HG03039 (cell line): ENCODE measurements around the gene RFC4.
"Not testable (repeated sequence)": the region's sequence is repeated elsewhere in the genome, so short reads cannot be mapped to it uniquely, and the experiment has no call there.

Experiments used
- ATAC-seq: cut with Tn5 transposase; IDR thresholded peaks from one replicate; pipeline ENCODE4 v1.9.1; 2021; ENCODE audit warnings: mild to moderate bottlenecking, moderate library complexity; ENCODE audit not compliant: unreplicated experiment

Gene RFC4

DNA sequence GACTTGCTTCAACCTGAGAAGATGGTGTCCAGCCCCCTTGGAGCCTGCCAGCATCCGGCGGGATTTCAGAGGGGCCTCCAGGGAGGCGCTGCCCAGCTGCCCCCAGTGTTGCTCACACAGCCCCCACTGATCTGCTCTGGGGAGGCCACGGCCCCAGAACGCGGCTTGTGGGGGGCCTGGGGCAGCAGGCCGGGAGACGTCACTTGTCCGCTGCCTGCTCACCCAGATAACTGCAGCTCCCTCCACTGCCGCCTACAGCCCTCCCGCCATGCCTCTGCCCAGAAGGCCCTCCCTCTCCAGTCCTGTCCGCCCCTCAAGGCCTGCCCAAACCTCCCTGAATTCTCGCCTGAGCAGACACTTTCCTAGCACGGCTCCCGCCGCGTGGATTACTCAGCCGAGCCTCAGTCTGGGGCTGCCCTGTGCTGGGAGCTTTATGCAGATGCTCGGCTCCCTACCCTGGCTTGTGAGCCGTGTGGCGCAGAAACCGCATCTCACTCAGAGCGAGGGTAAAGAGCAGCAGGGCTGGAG is 19.1 kb upstream of the RFC4 start:
- ATAC-seq, result no peak

DNA sequence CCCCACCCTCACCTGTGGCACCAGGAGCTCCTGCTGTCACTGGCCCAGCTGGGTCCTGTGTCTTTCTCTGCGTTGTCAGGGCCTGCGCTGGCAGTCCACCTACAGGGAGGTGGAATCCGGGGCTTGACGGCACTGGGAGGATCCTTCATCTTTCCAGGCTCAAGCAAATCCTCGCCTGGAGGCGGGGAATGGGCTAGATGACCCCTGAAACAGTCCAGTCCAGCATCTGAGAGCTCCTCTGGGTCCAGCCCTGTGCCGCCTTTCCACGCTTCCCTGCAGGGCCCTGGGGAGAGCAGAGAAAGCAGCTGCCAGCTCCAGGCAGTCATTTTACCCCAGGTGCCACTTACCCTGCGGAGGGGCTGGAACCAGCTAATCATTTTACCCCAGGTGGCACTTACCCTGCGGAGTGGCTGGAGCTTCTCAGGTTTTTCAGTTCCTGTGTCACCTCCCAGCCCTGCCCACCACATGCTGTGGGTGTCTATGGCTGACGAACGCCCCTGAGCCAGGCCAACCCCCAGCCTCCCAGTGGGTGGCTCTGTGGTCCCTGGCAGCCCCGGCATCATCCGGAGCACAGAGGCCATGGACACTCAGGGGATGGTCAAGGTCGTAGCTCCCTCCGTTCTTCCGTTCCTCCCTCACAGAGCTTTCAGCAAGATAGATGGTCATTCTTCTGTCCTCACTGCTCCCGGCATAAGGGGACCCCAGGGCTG is 18.3 kb upstream of the RFC4 start:
- ATAC-seq, result no peak

DNA sequence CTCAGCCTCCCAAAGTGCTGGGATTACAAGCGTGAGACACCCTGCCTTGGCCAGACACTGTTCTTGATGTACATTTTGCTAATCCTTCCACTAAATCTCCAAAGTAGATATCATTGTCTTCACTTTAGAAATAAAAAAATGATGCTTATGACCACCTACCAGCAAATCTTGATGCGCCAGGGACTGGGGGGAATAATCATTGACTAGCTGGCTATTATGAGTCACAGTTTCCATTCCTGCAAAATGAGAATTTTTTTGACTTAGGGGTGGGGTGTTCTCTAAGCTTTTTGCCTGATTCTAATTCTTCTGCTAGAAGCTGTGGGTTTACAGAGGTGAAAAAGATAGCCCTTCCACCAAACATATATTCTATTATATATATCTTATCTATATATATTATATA is 17.1 kb upstream of the RFC4 start:
- ATAC-seq, result no peak

DNA sequence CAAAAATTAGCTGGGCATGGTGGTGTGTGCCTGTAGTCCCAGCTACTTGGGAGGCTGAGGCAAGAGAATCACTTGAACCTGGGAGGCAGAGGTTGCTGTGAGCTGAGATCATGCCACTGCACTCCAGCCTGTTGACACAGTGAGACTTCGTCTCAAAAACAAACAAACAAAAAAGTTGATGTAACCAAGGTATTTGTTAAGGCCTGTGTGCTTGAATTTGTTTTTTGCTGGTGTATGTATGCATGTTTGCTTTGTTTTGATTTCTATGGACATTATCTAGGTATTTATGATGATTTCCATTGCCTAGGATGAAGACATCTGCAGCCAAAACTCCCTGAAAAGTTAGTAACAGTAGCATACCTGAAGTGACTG is 16.1 kb upstream of the RFC4 start:
- not testable (repeated sequence) for ATAC-seq

DNA sequence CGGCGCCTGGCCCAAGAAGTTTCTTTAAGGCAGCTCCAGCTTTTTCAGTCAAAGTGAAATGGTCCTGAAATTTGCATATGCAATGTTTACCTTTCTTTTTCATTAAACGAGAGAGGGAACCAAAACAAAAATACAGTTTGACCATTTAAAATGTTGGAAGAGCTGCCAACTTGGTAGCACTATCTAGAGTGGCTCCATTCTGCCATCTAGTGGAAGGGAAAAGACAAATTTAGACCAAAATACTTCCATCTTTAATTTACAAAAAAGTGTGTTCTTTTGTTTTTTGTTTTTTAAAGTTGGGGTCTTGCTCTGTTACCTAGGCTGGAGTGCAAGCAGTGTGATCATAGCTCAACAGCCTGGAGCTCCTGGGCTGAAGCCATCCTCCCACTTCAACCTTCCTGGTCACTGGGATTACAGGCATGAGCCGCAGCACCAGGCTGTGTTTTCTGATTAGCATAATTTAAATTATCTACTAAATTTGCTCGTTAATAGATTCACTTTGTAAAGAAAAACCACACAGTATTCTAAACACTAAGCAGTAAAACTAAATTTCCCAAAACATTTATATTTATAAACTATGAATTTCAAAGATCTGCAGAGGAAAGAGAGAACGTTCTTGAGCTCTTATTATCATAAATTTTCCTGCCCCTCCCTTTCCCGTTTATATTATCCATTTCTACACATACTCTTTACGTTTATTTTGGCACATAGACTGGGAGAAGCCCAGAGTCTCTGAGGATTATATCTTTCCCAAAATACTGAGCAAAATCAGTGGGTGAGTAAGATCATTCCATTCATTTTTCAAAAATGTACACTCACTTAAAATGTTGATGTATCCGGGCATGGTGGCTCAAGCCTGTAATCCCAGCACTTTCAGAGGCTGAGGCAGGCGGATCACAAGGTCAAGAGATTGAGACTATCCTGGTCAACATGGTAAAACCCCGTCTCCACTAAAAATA is 15.4 kb upstream of the RFC4 start:
- no peak for ATAC-seq

DNA sequence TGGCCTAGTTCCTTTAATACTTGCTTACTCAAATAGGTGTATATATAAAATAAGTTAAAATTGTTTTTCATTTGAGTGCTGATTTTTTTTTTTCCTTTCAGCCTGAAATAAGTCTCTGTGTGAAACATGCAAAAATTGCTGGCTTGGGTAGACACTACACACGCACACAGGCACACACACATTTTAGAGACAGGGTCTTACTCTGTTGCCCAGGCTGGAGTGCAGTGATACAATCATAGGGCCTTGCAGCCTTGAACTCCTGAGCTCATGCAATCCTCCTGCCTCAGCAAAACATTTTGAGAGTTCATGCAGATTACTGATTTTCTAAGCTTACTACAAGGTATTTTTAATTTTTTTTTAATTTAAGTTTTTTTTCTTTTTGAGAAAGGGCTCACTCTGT is 12.7 kb upstream of the RFC4 start:
- ATAC-seq, result no peak

DNA sequence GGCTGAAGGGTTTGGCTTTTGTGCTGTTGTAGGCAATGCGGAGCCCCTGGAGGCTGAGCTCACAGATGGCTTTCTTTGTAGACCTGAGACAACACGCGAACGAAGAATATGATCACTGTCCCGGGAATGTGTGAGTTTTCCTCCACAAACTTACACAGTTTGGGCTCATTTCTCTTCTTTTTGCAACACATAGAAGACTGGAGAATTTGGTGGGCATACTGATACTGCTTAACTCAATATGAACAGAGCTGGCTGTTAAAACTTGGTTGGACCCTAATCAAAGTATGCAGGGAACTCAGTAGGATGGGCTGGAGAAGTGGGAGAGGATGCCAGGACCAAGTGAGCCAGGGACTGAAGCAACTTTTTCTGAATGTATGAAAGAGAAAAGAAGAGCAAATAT is 12.2 kb upstream of the RFC4 start:
- no peak for ATAC-seq

DNA sequence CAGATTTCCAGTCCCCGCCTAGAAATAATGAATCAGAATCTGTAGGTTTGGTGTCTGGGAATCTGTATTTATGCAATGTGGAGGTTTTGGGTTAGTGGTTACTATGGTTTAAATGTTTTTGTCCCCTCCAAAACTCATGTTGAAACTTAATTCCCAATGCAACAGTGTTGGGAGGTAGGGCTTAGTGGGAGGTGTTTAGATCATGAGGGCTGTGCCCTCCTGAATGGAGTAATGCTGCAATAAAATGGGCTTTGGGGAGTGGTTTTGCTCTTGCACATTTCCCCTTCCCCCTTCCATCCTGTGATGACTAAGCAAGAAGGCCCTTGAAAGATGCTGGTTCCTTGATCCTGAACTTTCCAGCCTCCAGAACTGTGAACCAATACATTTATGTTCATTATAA is 9.2 kb upstream of the RFC4 start:
- ATAC-seq, result no peak

DNA sequence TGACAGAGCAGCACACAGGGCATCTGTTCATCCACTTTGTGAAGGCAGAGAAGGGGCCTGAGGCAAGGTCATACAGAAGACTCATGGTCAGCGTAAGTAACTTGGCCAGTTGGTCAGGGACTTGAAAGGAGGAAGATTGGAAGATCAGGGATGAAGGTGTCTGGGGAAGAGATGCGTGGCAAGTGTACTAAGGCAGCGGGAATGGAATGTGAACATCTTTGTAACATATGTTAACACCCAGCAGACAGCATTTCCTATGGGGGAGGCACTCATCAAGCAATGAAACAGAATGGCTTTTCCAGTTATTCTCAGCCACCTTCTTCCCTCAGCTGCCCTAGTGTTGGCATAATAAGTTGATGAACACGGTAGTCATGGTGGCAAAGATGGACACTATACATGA is 7.8 kb upstream of the RFC4 start:
- ATAC-seq, result no peak

DNA sequence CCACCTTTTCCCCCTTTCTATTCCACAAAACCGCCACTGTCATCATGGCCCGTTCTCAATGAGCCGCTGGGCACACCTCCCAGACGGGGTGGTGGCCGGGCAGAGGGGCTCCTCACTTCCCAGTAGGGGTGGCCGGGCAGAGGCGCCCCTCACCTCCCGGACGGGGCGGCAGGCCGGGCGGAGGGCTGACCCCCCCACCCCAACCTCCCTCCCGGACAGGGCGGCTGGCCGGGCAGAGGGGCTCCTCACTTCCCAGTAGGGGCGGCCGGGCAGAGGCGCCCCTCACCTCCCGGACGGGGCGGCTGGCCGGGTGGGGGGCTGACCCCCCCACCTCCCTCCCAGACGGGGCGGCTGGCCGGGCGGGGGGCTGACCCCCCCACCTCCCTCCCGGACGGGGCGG is 5.0 kb upstream of the RFC4 start:
- ATAC-seq, result not testable (repeated sequence)

DNA sequence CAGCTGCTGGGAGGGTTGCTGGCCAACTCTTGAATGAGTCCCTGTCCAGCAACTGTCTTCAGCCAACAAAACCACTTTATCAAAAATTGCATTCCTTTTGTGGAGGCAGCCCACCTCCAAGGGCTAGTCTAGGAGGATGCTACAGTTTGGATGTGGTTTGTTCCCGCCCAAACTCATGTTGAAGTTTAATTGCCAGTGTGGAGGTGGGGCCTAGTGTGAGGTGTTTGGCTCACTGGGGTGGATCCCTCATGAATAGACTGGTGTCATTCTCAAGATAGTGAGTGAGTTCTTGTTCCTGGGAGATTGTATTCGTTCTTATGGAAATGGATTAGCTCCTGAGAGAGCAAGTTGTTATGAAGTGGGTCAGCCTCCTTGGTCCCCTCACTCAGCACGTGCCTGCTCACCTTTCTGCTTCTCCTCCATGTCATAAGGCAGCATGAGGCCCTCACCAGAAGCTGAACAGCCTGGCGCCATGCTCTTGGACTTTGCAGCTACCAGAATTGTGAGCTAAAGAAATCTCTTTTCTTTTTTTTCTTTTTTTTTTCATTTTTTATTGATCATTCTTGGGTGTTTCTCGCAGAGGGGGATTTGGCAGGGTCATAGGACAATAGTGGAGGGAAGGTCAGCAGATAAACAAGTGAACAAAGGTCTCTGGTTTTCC is 4.2 kb upstream of the RFC4 start:
- ATAC-seq, result no peak

DNA sequence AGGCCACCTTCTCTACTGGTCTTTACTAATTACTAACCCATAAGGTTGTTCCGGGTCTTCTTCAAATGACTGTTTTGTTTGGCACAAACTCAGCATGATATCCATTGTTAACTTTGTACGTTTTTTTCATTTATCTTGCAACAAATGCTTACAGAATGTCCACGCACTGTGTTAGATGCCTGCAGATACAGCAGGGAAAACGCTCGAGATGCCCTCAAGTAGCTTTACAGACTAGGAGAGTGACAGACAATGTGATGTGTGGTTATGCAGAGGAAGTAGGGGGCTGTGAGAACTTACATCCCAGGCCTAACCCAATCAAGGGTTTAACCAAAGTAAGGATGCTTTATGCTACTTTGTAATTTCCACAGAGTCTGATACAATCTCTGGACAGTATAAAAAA is 949 bp upstream of the RFC4 start:
- ATAC-seq, result no peak

DNA sequence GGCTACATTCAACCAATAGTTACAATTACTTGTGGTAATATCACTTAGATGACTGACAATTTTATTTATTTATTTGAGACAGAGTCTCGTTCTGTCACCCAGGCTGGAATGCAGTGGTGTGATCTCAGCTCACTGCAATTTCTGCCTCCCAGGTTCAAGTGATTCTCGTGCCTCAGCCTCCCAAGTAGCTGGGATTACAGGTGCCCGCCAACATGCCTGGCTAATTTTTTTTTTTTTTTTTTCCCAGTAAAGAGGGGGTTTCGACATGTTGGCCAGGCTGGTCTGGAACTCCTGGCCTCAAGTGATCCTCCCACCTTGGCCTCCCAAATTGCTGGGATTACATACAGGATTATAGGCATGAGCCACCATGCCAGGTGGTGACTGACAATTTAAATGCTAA is 2.8 kb downstream of the RFC4 start:
- not testable (repeated sequence) for ATAC-seq

DNA sequence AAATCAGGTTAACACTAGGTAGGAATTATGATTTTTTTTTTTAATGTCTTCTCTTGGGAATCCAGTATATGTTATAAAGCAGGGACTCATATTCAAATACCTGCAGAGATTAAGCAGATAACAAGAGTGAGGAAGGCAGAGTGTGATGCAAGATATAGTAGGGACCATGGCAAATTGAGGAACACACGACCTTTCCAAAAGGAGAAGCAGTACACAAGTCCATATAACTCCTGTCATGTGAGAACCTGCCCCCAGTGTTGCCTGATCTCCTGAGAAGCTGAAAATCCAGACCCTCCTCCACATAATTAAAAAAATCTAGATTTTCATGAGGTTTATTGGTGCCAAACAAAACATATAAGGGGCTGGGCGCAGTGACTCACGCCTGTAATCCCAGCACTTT is 3.6 kb downstream of the RFC4 start:
- ATAC-seq, result no peak

DNA sequence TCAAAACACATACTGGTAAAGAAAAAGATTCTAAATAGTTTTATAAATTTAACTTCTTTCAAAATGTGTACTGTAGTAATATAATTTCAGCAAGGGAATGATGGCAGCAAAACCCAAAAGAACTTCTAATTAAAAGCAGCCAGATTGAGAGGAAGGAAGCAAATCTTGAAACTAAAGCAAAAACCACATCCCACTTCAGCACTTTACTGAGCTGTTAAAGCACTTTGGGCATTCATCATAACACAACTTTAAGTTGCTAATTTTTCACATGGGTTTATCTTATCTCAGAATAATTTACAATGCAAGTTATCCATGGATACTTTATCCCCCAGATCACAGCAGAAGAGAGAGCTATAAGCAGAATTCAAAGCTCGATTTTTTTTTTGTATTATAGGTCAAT is 6.0 kb downstream of the RFC4 start:
- ATAC-seq, result no peak

DNA sequence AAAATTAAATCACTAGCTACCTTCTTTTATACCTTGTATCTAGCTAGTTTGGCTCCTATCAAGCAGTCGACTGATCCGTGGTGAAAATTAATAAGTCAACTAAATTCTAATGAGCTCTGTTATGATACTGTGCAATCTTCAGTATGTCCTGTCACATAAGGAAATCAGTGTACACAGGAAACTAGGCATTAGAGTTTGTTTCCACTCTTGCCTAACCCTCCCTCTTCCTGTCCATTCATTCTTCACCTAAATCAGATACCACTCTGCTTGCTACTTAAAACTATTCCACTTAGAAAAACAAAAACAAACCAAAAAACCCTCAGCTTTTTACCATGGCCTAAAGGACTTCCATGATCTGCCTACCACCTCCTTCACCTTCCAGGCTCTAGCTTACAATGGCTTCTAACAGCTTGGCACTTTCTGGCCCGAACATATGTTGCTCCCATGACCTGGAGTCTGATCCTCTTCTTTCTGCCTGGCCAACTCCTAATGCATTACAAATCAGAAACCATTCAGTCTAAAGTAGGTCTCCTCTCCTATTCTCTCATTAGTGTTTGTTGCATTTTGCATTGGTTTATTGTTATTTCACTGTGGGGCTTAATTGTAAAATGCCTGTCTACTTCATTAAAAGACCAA is 7.9 kb downstream of the RFC4 start:
- ATAC-seq, result no peak

DNA sequence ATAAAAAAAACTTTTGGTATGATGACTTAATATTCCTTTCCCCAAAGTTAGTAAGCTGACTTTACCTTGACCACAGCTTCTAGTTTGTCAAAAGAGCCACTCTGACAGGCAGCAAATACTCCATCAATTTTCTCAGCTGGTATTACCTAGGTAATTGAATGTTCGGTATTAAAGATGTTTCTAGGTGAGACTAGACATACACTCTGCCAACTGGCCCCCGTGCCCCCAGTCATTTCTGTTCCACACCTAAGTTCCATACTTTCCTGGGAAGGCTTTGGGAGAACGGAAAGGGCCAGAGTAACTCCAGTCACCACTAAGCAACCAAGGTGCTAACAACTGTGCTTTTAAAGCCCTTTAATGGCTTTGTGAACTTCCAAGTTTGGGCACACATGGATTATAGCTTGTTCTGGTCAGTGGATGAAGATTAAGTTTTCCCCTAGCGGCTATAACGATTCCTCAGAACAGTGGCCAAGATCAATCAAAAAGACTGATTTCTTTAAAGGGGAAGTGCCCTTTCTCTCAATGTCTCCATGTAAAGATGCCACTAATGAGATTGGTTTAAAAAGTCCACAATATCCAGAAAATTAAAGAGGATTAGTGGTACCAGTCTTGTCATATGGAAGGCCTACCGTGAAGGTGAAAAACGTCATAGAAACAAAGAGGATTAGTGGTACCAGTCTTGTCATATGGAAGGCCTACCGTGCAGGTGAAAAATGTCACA is 15.9 kb downstream of the RFC4 start:
- no peak for ATAC-seq

DNA sequence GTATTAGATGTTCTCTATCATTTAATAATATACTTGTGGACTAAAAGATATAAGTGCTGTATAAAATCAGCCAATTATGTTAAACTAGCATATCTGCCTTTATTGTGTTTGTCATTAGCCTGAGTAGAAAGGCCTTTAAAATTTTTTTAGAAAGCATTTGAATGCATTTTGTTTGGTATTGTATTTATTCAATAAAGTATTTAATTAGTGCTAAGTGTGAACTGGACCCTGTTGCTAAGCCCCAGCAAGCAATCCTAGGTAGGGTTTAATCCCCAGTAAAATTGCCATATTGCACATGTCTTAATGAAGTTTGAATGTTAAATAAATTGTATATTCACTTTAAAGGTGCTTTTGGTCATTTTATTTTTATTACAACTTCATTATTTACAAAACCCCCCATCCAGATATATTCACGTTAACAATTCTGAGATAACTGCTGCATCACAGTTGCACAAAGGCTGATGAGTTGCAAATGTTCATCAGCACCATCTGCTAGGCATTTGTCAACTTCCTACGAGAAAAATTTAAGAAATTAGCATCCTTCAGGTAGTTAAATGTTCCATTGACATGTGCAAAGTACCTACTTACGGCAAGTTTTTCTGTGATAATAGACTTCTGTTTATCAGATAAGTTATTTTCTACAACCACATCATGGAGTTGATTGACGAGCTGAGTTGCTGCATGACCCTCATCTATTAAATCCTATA is 16.6 kb downstream of the RFC4 start:
- ATAC-seq, result no peak

DNA sequence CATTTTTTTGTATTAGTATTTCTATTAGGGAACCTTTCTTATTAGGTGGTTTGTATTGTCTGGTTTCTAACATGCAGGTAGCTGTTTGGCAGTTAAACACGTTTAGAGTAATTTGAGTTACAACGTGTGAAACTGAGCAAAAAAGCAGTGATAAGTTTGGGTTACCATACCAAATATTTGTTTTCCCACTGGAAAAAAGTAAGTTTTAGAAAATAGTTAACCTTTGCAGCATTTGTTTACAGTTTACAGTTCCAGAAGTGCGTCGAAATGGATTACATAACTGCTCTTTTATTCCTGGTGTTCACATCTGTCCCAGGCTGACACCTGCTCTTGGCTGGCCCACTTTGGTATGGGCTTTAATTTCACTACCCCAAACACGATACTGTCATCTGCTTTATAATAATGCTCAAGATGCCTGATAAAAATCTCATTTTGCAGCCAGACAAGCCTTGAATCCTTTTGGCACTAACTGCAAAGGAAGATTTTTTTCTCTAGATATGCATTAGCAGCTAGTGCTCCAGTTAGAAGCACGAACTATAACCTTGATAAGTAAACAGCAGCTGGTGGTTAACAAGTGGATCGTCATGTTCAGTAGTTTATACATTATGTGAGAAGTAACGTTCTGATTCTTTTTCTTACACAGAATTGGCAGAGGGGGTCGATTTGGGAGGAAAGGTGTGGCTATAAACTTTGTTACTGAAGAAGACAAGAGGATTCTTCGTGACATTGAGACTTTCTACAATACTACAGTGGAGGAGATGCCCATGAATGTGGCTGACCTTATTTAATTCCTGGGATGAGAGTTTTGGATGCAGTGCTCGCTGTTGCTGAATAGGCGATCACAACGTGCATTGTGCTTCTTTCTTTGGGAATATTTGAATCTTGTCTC is 17.6 kb downstream of the RFC4 start:
- ATAC-seq, result no peak
